ENCODE data around the gene CLDN10. TPM values are rescaled to one million over a fixed set of nuclear protein-coding genes. Genes with fewer than 3 reads are reported as not detected.

Gene CLDN10
- polyA plus RNA-seq = not detected in 2 replicates
- polyA minus RNA-seq = not detected in 2 replicates

DNA sequence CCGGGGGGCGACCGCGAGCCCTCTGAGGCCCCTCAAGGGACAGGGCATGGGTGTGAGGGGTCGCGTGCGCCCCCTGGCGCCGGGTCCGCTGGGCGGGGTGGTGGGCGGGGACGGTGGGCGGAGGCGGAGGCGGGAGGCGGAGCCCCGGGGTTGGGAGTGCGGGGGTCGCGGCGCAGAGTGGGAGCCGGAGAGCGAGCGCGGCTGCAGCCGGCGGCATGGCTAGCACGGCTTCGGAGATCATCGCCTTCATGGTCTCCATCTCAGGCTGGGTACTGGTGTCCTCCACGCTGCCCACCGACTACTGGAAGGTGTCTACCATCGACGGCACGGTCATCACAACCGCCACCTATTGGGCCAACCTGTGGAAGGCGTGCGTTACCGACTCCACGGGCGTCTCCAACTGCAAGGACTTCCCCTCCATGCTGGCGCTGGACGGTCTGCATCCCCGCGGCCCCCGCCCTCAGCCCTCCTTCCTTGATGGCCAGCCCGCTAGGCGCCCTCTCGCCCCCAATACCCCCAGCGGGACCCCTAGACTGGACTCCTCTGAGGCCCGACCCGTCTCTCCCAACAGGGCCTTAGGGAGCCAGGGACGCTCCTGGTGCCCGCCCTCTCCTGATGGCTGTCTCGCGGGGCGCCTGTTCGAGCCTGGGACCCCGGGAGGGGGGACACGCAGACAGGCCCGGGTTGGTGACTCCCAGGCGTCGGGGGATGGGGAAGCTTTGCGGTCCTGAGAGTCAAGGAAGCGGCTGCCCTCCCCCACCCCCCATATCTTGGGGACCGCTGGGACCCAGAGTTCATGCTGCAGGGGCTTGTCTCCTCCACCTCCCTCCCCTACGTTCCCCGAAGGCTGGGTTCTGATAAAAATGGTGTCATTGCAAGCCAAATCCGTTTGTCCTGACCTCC, at the start of gene CLDN10:
Gene CLDN10, plus strand, starts transcription at position 182 of the 903 bp plus-strand sequence. Its CDS starts 34 bp downstream, at position 216.
- Histone ChIP-seq H3K36me3 (ENCODE audit: insufficient read depth, low read length) (no peaks in the 10 kb centered on the region), H3K9me2 (ENCODE audit: insufficient read depth, low read length) (no peaks in the 10 kb centered on the region), H3F3A (ENCODE audit: insufficient read depth, low read length, poor library complexity, severe bottlenecking) (no peaks in the 10 kb centered on the region), H3K9me3 (ENCODE audit: low read length) (no peaks in the 10 kb centered on the region), H3K27me3 (ENCODE audit: insufficient read depth, low read depth, low read length) (peaks cover 29% of the 10 kb centered on the region), H3K27ac (ENCODE audit: low read length) (no peak within 1 kb of the TSS), H2AFZ (ENCODE audit: low read depth, low read length) (no peak within 1 kb of the TSS), H4K20me1 (ENCODE audit: insufficient read depth) (no peaks in the 10 kb centered on the region), H3K4me2 (ENCODE audit: low read length) (no peak within 1 kb of the TSS), H3K4me3 (ENCODE audit: low read length) (peak within 1 kb of the TSS; percentile 51), H3K9ac (ENCODE audit: low read length) (no peak within 1 kb of the TSS), H3K79me2 (replicated peaks; ENCODE audit: insufficient read depth, low read length) (no peaks in the 10 kb centered on the region)
- TF ChIP-seq EZH2 (IDR thresholded peaks at IDR 0.05; ENCODE audit: borderline replicate concordance, insufficient read depth, low read length, poor library complexity, severe bottlenecking) (no peak), EP300 (conservative IDR thresholded peaks at IDR 0.05; ENCODE audit: poor library complexity, severe bottlenecking) (no peak)

- Histone ChIP-seq H3K4me3 (ENCODE audit: low read length) (no peak overlapping the region), H3K27me3 (ENCODE audit: insufficient read depth, low read depth, low read length) (no peaks in the 10 kb centered on the region), H3K9ac (ENCODE audit: low read length) (no peak overlapping the region), H3K4me2 (ENCODE audit: low read length) (no peak overlapping the region), H3K27ac (ENCODE audit: low read length) (no peak overlapping the region), H4K20me1 (ENCODE audit: insufficient read depth) (no peaks in the 10 kb centered on the region), H3F3A (ENCODE audit: insufficient read depth, low read length, poor library complexity, severe bottlenecking) (no peaks in the 10 kb centered on the region), H2AFZ (ENCODE audit: low read depth, low read length) (no peak overlapping the region), H3K9me2 (ENCODE audit: insufficient read depth, low read length) (no peaks in the 10 kb centered on the region), H3K79me2 (replicated peaks; ENCODE audit: insufficient read depth, low read length) (no peaks in the 10 kb centered on the region), H3K9me3 (ENCODE audit: low read length) (no peaks in the 10 kb centered on the region), H3K36me3 (ENCODE audit: insufficient read depth, low read length) (no peaks in the 10 kb centered on the region)
- TF ChIP-seq SMC3 (conservative IDR thresholded peaks at IDR 0.05; ENCODE audit: poor library complexity) = no peak
- TF ChIP-seq REST (IDR thresholded peaks at IDR 0.05; ENCODE audit: borderline replicate concordance) = no peak
- TF ChIP-seq RAD21 (conservative IDR thresholded peaks at IDR 0.05) = no peak
- no peak for TF ChIP-seq EZH2 (IDR thresholded peaks at IDR 0.05; ENCODE audit: borderline replicate concordance, insufficient read depth, low read length, poor library complexity, severe bottlenecking)
- TF ChIP-seq MXI1 (conservative IDR thresholded peaks at IDR 0.05; ENCODE audit: poor library complexity, severe bottlenecking) = no peak
- TF ChIP-seq POLR2AphosphoS5 (IDR thresholded peaks at IDR 0.05) = no peak
- no peak for TF ChIP-seq TAF1 (IDR thresholded peaks at IDR 0.05; ENCODE audit: low read depth)
- no peak for TF ChIP-seq EP300 (conservative IDR thresholded peaks at IDR 0.05; ENCODE audit: poor library complexity, severe bottlenecking)
- TF ChIP-seq, protein P1, sequence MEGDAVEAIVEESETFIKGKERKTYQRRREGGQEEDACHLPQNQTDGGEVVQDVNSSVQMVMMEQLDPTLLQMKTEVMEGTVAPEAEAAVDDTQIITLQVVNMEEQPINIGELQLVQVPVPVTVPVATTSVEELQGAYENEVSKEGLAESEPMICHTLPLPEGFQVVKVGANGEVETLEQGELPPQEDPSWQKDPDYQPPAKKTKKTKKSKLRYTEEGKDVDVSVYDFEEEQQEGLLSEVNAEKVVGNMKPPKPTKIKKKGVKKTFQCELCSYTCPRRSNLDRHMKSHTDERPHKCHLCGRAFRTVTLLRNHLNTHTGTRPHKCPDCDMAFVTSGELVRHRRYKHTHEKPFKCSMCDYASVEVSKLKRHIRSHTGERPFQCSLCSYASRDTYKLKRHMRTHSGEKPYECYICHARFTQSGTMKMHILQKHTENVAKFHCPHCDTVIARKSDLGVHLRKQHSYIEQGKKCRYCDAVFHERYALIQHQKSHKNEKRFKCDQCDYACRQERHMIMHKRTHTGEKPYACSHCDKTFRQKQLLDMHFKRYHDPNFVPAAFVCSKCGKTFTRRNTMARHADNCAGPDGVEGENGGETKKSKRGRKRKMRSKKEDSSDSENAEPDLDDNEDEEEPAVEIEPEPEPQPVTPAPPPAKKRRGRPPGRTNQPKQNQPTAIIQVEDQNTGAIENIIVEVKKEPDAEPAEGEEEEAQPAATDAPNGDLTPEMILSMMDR (IDR thresholded peaks at IDR 0.05; ENCODE audit: poor library complexity, severe bottlenecking) = no peak
Measured at GRCh38 chr13:95503662-95504061, 48.9 kb upstream of the CLDN10 start.
